Peyer's patch (tissue), 4 donors: ENCODE data around the gene YEATS2. TPM values are rescaled to one million over a fixed set of nuclear protein-coding genes. Genes with fewer than 3 reads are reported as not detected.
A peak's percentile ranks its signal among the peaks of the same experiment; 100 is the strongest.

Experiments used
- DNase-seq, 3 donors: peaks; one replicate each; pipeline ENCODE4 v3.0.0-alpha.2; 2017 to 2019
- H3K27ac ChIP-seq, 4 donors: fragments of 200-600 bp; sonication (generic); one replicate each; pipeline ENCODE4 v1.5.1; 2016 to 2019
- H3K27me3 ChIP-seq, 2 donors: fragments of 200-600 bp; sonication (generic); one replicate each; pipeline ENCODE4 v1.5.1; 2019
- H3K36me3 ChIP-seq, 3 donors: fragments of 200-600 bp; sonication (generic); one replicate each; pipeline ENCODE4 v1.5.1; 2016 to 2019
- H3K4me1 ChIP-seq, 4 donors: fragments of 200-600 bp; sonication (generic); one replicate each; pipeline ENCODE4 v1.5.1; 2016 to 2019
- H3K4me3 ChIP-seq, 4 donors: fragments of 200-600 bp; sonication (generic); 1 replicate in 3 of 4; 2 replicates in 1 of 4; pipeline ENCODE4 v1.5.1; 2016 to 2019; ENCODE audit warnings: mild to moderate bottlenecking in 1 of 4
- H3K9me3 ChIP-seq, 4 donors: fragments of 200-600 bp; sonication (generic); one replicate each; pipeline ENCODE4 v1.5.1; 2016 to 2019; ENCODE audit warnings: mild to moderate bottlenecking in 1 of 4
- CTCF ChIP-seq, 6 experiments: fragments of 450-650 bp in 4 of 6; fragments of 200-600 bp in 2 of 6; sonication (generic) in 1 of 6; IDR thresholded peaks; one replicate each; pipeline ENCODE4 v1.5.1; 2017 to 2019; ENCODE audit warnings: antibody characterized with exemption in 6 of 6, mild to moderate bottlenecking in 3 of 6, moderate library complexity in 1 of 6
- POLR2A ChIP-seq, 2 donors: fragments of 450-650 bp; IDR thresholded peaks; one replicate each; pipeline ENCODE4 v1.5.1; 2017; ENCODE audit warnings: antibody characterized with exemption in 2 of 2, mild to moderate bottlenecking in 2 of 2, moderate library complexity in 2 of 2
- total RNA-seq, 4 donors: library from RNA; depleted of rRNA; stranded (reverse); fragments of >200 nt; gene quantifications; one replicate each; pipeline ENCODE4 v1.1.0, GENCODE V29; 2016

The YEATS2 gene
- total RNA-seq, 4 donors from 2014 or later: 24.3 to 56.9 (median 27.7) TPM

DNA sequence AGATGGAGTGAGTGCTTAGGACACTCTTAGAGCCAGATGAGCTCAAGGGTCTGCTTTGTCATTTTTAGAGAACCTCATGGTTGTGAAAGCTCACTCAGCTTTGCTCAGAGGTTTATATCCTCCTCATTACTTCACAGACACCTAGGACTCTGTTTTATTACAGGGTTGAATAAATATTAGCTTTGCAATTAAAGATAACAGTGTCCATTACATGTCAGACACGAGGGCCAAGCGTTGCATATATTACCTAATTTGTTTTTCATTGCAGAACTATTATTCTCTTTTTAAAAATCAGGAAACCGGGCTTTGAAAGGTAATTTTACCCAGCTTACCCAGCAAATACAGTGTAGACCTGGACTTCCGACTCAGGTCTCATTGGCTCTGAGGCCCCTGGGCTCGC, 111.7 kb downstream of the YEATS2 start:
- DNase-seq: no peak
- no peak overlapping the region for H3K4me3 ChIP-seq
- no peaks in the 10 kb centered on the region for H3K9me3 ChIP-seq
- no peak for TF ChIP-seq CTCF (IDR thresholded peaks at IDR 0.05)
- TF ChIP-seq POLR2A (IDR thresholded peaks at IDR 0.05): no peak
- H3K27me3 ChIP-seq: no peaks in the 10 kb centered on the region
- no peak overlapping the region for H3K27ac ChIP-seq
- H3K36me3 ChIP-seq: peaks cover 0 to 68% (median 0%) of the 10 kb centered on the region in 3 donors
- H3K4me1 ChIP-seq: no peaks in the 10 kb centered on the region

GRCh38 chr3:183810643-183811594, 113.3 kb downstream of the YEATS2 start:
- Histone ChIP-seq H3K36me3 (peaks cover 0 to 52% (median 0%) of the 10 kb centered on the region in 3 donors), H3K4me1 (no peaks in the 10 kb centered on the region)

GRCh38 chr3:183811638-183812037, 114.0 kb downstream of the YEATS2 start:
- no peaks in the 10 kb centered on the region for H3K9me3 ChIP-seq
- no peaks in the 10 kb centered on the region for H3K4me1 ChIP-seq
- H3K4me3 ChIP-seq: no peak overlapping the region
- H3K27me3 ChIP-seq: no peaks in the 10 kb centered on the region
- TF ChIP-seq CTCF (IDR thresholded peaks at IDR 0.05) (no peak), POLR2A (IDR thresholded peaks at IDR 0.05) (no peak)
- peak in 1 of 3 donors; percentile 21 for DNase-seq
- no peak overlapping the region for H3K27ac ChIP-seq
- H3K36me3 ChIP-seq: peaks cover 0 to 47% (median 0%) of the 10 kb centered on the region in 3 donors

More at GRCh38 chr3:183810643-183811594, 113.3 kb downstream of the YEATS2 start:
- Histone ChIP-seq H3K4me3 (no peak overlapping the region), H3K9me3 (no peaks in the 10 kb centered on the region), H3K27ac (no peak overlapping the region), H3K27me3 (no peaks in the 10 kb centered on the region)
- DNase-seq: peak in 1 of 3 donors; percentile 25
- TF ChIP-seq CTCF (IDR thresholded peaks at IDR 0.05) (no peak), POLR2A (IDR thresholded peaks at IDR 0.05) (no peak)

DNA sequence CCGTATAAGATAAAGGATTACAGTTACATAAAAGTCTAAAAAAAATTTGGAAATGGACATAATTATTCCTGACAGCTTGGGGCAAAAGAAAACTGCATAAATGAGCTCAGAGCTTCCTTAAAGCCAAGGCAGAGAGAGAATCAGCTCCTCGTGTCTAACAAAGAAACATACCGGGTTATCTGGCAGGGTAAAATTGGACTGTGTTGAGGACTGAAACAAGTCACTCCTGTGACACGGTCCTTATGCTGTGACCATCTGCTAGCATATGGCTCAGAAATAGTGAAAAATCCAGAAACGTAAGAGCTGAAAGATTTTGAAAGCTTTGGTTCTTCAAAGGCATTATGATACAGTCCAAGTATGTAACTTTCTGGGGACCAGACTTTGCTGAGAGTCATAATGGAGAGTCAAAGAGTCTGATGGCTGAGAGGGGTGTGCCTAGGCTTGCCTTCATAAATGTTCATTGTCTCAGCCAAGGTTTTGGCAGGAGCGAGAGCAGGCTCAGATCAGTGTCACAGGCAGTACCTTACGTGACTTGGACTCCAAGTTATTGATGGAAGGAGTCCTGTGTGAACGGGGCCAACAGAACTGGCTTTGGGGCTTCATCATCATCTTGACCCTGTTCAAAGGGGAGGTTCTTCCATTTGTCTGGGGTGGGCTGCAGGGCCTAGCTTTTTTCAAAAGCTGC, 115.3 kb downstream of the YEATS2 start:
- Histone ChIP-seq H3K27me3 (no peaks in the 10 kb centered on the region), H3K9me3 (no peaks in the 10 kb centered on the region), H3K4me1 (no peaks in the 10 kb centered on the region), H3K27ac (no peak overlapping the region), H3K36me3 (peaks cover 0 to 35% (median 0%) of the 10 kb centered on the region in 3 donors), H3K4me3 (no peak overlapping the region)
- no peak for DNase-seq
- no peak for TF ChIP-seq POLR2A (IDR thresholded peaks at IDR 0.05)
- no peak for TF ChIP-seq CTCF (IDR thresholded peaks at IDR 0.05)

GRCh38 chr3:183814240-183814639, 116.6 kb downstream of the YEATS2 start:
- Histone ChIP-seq H3K27ac (no peak overlapping the region), H3K4me3 (no peak overlapping the region), H3K27me3 (no peaks in the 10 kb centered on the region), H3K4me1 (no peaks in the 10 kb centered on the region), H3K36me3 (peaks cover 0 to 23% (median 0%) of the 10 kb centered on the region in 3 donors), H3K9me3 (no peaks in the 10 kb centered on the region)
- no peak for DNase-seq
- TF ChIP-seq POLR2A (IDR thresholded peaks at IDR 0.05): no peak
- TF ChIP-seq CTCF (IDR thresholded peaks at IDR 0.05): no peak
